ENCODE results near the gene SRSF4.

DNA sequence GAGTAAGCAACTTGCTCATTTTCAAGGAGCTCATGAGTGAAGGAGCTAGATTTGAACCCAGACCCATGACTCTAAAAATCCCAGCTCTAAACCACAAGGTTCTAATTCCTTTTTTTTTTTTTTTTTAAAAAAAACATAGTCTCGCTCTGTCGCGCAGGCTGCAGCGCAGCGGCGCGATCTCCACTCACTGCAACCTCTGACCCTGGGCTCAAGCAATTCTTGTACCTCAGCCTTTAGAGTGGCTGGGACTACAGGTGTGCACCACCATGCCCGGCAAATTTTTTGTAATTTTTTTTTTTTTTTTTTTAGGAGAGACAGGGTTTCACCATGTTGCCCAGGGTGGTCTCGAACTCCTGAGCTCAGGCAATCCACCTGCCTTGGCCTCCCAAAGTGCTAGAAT, 13.8 kb downstream of the SRSF4 start:
- TF ChIP-seq EZH2 (IDR thresholded peaks at IDR 0.05) (no peak), JUND (IDR thresholded peaks at IDR 0.05) (no peak), SRF (IDR thresholded peaks at IDR 0.05; ENCODE audit: low read depth) (no peak), POLR2A (IDR thresholded peaks at IDR 0.05; ENCODE audit: borderline replicate concordance, extremely low read depth, insufficient read depth, insufficient read length) (no peak), YY1 (IDR thresholded peaks at IDR 0.05; ENCODE audit: extremely low read depth, insufficient replicate concordance, low read depth, low read length) (no peak)
- TF ChIP-seq, protein P1, sequence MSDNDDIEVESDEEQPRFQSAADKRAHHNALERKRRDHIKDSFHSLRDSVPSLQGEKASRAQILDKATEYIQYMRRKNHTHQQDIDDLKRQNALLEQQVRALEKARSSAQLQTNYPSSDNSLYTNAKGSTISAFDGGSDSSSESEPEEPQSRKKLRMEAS (IDR thresholded peaks at IDR 0.05): no peak
- TF ChIP-seq, protein P2, sequence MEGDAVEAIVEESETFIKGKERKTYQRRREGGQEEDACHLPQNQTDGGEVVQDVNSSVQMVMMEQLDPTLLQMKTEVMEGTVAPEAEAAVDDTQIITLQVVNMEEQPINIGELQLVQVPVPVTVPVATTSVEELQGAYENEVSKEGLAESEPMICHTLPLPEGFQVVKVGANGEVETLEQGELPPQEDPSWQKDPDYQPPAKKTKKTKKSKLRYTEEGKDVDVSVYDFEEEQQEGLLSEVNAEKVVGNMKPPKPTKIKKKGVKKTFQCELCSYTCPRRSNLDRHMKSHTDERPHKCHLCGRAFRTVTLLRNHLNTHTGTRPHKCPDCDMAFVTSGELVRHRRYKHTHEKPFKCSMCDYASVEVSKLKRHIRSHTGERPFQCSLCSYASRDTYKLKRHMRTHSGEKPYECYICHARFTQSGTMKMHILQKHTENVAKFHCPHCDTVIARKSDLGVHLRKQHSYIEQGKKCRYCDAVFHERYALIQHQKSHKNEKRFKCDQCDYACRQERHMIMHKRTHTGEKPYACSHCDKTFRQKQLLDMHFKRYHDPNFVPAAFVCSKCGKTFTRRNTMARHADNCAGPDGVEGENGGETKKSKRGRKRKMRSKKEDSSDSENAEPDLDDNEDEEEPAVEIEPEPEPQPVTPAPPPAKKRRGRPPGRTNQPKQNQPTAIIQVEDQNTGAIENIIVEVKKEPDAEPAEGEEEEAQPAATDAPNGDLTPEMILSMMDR (IDR thresholded peaks at IDR 0.05 in 2 of 3, conservative IDR thresholded peaks at IDR 0.05 in 1 of 3; ENCODE audit: borderline replicate concordance in 1 of 3, insufficient read depth in 1 of 3, low read depth in 2 of 3, low read length in 2 of 3): no peak

Data from HCT116 (cell line).